HG03565 (cell line): ENCODE results near the gene TRMT10B.

Source experiments
- ATAC-seq: cut with Tn5 transposase; IDR thresholded peaks from one replicate; pipeline ENCODE4 v1.9.1; 2021; ENCODE audit warnings: mild to moderate bottlenecking, moderate library complexity; ENCODE audit not compliant: unreplicated experiment

Gene TRMT10B

GRCh38 chr9:37753489-37754190, at the start of gene TRMT10B:
Gene TRMT10B, plus strand, starts transcription at chr9:37753805. Its CDS starts 8,127 bp downstream, at chr9:37761932.
- ATAC-seq, result peak; percentile 71

- no peak for ATAC-seq
These were observed 47.8 kb upstream of the TRMT10B start for GRCh38 chr9:37705787-37706186.

GRCh38 chr9:37706290-37706689, 47.3 kb upstream of the TRMT10B start:
- ATAC-seq, result no peak

- no peak for ATAC-seq
These were observed 45.9 kb upstream of the TRMT10B start for GRCh38 chr9:37707748-37708147.

GRCh38 chr9:37710046-37710445, 43.6 kb upstream of the TRMT10B start:
- ATAC-seq, result no peak

GRCh38 chr9:37715260-37715659, 38.3 kb upstream of the TRMT10B start:
- ATAC-seq, result no peak

- ATAC-seq, result no peak
These were observed 37.6 kb upstream of the TRMT10B start for GRCh38 chr9:37715991-37716505.

- no peak for ATAC-seq
These were observed 34.1 kb upstream of the TRMT10B start for GRCh38 chr9:37719526-37719925.

GRCh38 chr9:37727013-37727412, 26.6 kb upstream of the TRMT10B start:
- no peak for ATAC-seq

- no peak for ATAC-seq
These were observed 24.1 kb upstream of the TRMT10B start for GRCh38 chr9:37729499-37729898.

GRCh38 chr9:37730256-37730655, 23.3 kb upstream of the TRMT10B start:
- ATAC-seq, result no peak

- no peak for ATAC-seq
These were observed 22.8 kb upstream of the TRMT10B start for GRCh38 chr9:37730839-37731238.

- no peak for ATAC-seq
These were observed 21.4 kb upstream of the TRMT10B start for GRCh38 chr9:37732086-37732741.

- no peak for ATAC-seq
These were observed 20.7 kb upstream of the TRMT10B start for GRCh38 chr9:37732952-37733351.

- no peak for ATAC-seq
These were observed 14.4 kb upstream of the TRMT10B start for GRCh38 chr9:37739222-37739621.

- ATAC-seq, result no peak
These were observed 13.5 kb upstream of the TRMT10B start for GRCh38 chr9:37740128-37740527.

GRCh38 chr9:37740631-37741328, 12.8 kb upstream of the TRMT10B start:
- no peak for ATAC-seq

- no peak for ATAC-seq
These were observed 7.6 kb upstream of the TRMT10B start for GRCh38 chr9:37745970-37746369.

GRCh38 chr9:37746448-37747270, 6.9 kb upstream of the TRMT10B start:
- ATAC-seq, result no peak

GRCh38 chr9:37747271-37747753, 6.3 kb upstream of the TRMT10B start:
- no peak for ATAC-seq

- no peak for ATAC-seq
These were observed 4.5 kb upstream of the TRMT10B start for GRCh38 chr9:37749129-37749528.
